HTERT RPE-1 (cell line): ENCODE measurements around the gene DNAH3.

Experiments
- in situ Hi-C: fragments of 300-500 bp; cut with MboI; formaldehyde crosslinking; loops from 4 replicates; pipeline ENCODE4 v1.14.3; 2020; ENCODE audit warnings: low sequenced_read_pairs

The DNAH3 gene

DNA sequence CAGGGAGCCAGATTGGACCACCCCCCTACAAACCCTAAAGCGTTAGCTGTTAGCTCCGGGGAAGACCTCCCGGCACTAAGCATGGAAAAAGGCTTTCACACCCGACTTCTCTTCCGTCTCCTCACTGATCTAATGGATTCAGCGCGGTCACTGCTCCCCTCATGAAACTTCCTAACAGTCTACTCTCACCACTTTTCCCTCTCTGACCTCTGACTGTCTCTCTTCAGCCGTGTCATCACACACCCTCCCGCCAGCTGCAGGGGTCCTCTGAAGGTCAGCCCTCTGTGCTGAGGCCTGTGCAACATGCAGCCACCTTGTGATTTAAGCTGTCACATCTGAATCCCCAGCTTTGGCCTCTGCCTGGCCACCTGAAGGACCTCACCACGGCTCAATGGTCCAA, 234.4 kb downstream of the DNAH3 start:
- in situ Hi-C loops = no loop called here

DNA sequence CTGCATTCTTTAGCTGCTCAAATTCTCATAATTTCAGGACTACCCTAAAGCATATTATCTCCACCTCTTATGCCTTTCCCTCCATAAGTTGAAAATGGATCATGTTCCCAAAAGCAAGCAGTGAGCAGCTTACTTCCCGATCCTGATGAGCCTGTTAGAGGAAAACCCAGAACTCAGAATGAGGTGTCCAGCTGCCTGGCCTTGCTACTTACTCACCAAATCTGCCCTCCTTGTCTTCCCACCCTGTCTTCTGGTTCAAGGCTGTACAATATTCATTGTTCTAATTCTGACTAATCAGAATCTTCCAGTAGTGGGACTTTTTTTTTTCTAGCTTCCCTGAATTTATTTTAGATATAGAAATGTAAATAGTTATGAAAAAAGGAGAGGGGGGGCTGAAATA, 239.3 kb downstream of the DNAH3 start:
- in situ Hi-C loops = no loop called here

- in situ Hi-C loops = no loop called here
Measured at GRCh38 chr16:20910781-20911321, 239.8 kb downstream of the DNAH3 start.

- in situ Hi-C loops = no loop called here
Measured at GRCh38 chr16:20906341-20907255, 244.0 kb downstream of the DNAH3 start.

GRCh38 chr16:20905576-20905975, 245.1 kb downstream of the DNAH3 start:
- in situ Hi-C loops = no loop called here

DNA sequence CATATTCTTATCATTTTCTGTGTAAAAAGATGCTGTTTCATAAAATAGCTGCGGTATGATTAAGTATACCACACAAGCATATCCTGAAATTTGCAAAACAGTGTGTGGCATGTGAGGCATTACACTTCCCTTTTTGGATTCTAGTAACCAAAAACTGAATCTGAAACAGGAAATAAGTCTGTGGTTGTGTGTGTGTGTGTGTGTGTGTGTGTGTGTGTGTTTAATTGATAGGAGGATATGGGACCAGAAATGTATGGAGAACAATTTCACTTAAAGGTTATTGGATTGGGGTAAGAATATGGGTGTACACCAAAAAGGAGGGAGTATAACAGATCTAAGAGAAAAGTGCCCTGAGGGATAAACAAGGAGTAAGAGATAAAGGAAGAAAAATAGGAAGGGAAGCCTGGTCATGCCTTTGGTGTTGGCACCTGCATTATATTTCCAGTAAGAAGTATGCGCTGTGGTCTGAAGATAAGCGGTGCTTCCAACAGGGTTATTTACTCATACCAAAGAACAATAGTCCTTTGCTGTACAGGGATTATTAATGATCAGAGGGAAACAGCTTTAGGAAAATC, 246.1 kb downstream of the DNAH3 start:
- in situ Hi-C loops = no loop called here

DNA sequence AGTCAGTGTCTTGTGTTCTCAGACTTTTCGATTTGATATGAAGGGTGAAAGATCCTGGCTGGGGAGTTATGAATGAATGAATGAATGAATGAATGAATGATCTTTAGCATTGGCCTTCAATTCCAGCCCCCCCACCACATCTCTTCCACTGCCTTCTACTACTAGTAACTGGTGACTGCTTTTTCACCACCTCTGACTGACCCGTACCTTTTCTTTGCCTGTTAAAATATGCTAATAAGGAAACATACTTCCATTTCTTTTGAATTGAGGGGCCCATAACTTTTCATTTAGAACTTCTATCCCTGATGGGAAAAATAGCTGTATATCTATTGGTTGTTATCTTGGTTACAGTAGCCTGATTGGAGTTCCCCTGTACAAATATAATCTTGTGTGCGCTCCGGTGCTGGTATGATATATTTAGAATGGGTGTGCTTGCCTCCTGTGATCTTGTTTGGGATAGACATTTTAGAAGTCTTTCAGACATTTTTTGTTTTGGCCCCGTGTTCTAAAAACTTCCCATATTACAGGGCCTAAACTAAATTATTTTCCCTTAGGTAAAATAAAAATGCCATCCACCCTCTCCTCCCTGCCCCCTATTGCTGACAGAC, 246.6 kb downstream of the DNAH3 start:
- in situ Hi-C loops = no loop called here

DNA sequence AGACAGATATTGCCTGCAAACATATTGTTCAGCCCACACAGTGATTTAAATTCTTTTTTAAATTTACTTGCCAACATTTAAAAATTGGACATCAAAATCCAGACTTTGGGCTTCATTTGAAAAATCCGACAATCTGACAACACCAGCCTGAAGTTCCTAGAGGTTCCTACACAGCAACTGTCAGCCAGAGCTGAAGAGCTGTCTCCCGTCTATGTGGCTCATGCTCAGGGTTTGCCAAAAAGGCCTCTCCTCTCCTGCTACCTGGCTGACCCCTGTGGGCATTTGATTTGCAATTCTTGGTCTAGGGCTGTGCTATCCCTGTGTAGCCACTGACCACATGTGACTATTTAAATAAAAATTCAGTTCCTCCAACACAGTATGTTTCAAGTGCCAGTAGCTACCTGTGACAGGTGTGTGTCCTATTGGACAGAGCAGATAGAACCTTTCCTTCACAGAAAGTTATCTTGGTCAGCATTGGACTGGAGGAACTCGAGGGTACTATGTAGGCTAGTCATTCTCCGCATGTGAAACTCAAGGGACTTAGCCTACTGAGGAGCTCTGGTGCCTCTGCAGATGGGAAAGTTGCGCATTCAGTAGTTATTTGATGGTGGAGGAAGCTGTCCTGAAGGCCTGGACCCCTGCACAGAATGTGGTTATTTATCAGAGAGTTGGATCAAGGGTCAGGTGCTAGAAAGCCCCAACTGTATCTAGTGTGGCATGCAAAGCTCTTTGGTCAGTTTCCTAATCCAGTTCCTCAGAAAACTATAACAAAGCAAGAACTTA, 247.3 kb downstream of the DNAH3 start:
- in situ Hi-C loops = no loop called here

DNA sequence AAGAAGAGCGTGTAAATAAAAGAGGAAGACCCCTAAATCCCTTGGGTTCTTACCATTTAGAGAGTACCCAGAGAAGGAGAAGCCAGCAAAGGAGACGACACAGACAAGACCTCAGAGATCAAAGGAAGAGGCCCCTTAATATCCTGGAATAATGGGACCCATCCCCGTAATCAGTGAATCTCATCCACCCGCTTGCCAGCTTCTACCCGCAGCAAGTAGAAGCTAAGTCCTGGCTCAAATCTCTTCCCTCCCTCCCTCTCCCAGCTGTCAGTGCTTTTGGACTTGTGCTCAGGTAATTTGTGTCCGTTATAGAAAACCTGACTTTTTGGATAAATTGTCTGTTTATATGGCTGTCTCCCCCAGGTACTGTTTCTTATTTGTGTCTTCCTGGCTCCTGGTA, 248.2 kb downstream of the DNAH3 start:
- in situ Hi-C loops = no loop called here

- in situ Hi-C loops = no loop called here
Measured at GRCh38 chr16:20901436-20902112, 249.1 kb downstream of the DNAH3 start.

DNA sequence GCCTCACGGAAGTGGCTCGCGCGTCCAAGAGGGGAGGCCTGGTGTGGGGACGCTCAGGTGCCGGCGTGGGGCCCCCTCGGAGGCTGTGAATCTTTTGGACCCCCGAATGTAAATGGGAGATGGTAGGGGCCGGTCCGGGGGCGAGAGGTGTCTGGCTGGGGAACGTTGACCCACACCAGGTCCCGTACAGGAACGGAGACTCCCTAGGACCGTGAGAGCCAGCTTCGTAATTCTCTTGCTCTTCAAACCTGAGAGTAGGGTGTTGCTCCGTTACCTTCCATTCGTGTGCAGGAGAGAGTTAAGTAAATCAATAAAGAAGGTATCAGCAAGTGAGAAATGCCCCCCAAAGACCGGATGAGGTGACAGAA, 249.6 kb downstream of the DNAH3 start:
- in situ Hi-C loops = no loop called here

DNA sequence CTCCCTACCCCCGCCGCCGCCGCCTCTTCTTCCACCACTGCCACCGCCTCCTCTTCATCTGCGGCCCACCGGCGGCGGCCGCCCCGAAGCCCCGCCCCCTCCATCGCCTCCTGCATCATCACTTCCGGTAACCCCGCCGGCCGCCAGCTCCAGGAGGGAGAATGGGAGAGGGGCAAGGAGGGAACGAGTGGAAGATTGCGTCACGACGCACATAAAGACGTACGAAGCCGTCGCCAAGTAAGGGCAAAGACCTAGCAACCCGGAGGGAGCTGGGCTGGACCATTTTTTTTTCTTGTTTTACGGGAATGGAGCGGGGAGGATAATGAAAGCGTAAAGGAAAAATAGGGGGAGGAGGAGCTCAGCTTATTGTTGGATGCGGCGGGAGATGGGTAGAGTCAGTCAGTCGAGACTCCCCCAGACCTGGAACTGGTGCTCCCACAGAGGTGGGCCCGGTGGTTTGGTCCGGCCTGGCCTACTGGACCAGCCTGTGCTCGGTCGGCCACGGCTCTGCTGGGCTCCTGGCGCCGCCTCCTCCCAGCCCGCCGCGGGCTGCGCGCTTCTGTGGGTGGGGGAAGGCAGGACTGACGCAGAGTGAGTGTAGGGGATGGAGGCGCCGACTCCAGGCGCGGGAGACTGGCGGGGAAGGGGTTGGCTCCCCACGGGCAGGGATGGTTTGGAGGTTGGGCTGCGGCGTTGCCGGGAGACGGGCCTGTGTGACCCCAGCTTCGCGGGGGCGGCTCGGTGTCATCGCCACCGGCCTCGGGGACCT, 250.2 kb downstream of the DNAH3 start, which contains the start of the genes DCUN1D3 and LYRM1:
TSS of gene DCUN1D3 (minus strand) at position 60 of the 769 bp plus-strand sequence. CDS start 37,820 bp downstream, outside the sequence.
TSS of gene LYRM1 (plus strand) at position 473 of the 769 bp plus-strand sequence. CDS start 14,785 bp downstream, outside the sequence.
- in situ Hi-C loops = no loop called here

GRCh38 chr16:20899477-20900298, 251.0 kb downstream of the DNAH3 start:
- in situ Hi-C loops = no loop called here

- in situ Hi-C loops = no loop called here
Measured at GRCh38 chr16:20899071-20899470, 251.6 kb downstream of the DNAH3 start.

GRCh38 chr16:20897922-20898321, 252.7 kb downstream of the DNAH3 start:
- in situ Hi-C loops = no loop called here

GRCh38 chr16:20897253-20897897, 253.3 kb downstream of the DNAH3 start:
- in situ Hi-C loops = no loop called here

- in situ Hi-C loops = no loop called here
Measured at GRCh38 chr16:20894388-20894787, 256.3 kb downstream of the DNAH3 start.

DNA sequence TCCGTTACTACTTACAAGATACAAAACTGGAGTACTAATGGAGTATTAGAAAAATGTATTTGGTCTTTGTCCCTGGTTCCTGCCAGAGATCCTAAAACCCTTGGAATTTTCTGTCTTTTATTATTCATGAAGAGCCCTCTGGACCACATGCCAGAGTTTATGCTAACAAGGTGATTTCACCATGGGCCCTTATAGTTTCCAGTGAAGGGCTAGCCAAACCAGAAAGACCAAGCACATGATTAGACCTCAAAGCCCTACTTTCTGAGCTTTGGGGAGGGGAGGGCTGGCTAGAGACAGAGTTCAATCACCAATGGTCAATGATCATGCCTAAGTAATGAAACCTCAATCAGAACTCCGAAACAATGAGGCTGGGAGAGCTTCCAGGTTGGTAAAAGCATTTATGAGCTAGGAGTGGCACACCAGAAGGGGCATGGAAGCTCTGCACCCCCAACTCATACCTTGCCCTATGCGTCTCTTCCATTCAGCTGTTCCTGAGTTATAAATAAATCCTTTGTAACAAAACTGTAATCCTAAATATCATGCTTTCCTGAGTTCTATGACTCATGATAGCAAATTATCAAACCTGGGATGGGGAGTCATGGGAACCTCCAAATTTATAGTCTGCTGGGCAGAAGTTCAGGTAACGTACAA, 260.9 kb downstream of the DNAH3 start:
- in situ Hi-C loops = no loop called here
